SU-DHL-6 (cell line): ENCODE measurements around the gene CCNQ.

ENCODE experiments used
- H2AFZ ChIP-seq: fragments of 200-600 bp; sonication (generic); 2 replicates; pipeline ENCODE4 v1.6.1; 2014; ENCODE audit warnings: low read depth, mild to moderate bottlenecking, moderate library complexity, mixed read lengths, antibody characterized with exemption, low read length; ENCODE audit not compliant: severe bottlenecking
- H3F3A ChIP-seq: fragments of 200-600 bp; shearing (Covaris generic); 2 replicates; pipeline ENCODE4 v1.6.0; 2016; ENCODE audit warnings: antibody characterized with exemption, mild to moderate bottlenecking; ENCODE audit not compliant: insufficient read depth
- H3K27ac ChIP-seq: fragments of 200-600 bp; sonication (generic); 2 replicates; pipeline ENCODE4 v1.5.1; 2016; ENCODE audit warnings: low read depth, mild to moderate bottlenecking, low read length, moderate library complexity, mixed read lengths
- H3K27me3 ChIP-seq: fragments of 200-600 bp; sonication (generic), shearing (Covaris generic); 2 replicates; pipeline ENCODE4 v1.6.0; 2014; ENCODE audit warnings: mild to moderate bottlenecking, low read length
- H3K36me3 ChIP-seq: fragments of 200-600 bp; sonication (generic); 2 replicates; pipeline ENCODE4 v1.6.1; 2014; ENCODE audit warnings: mild to moderate bottlenecking, low read length, mixed read lengths
- H3K4me2 ChIP-seq: fragments of 300-600, 200-600 bp; shearing (Covaris generic), sonication (generic); 2 replicates; pipeline ENCODE4 v1.6.0; 2014; ENCODE audit warnings: low read length, low read depth, mild to moderate bottlenecking; ENCODE audit not compliant: poor library complexity, severe bottlenecking
- H3K4me3 ChIP-seq: fragments of 200-600 bp; sonication (generic); 2 replicates; pipeline ENCODE4 v1.5.1; 2014; ENCODE audit warnings: antibody characterized with exemption, low read length, mild to moderate bottlenecking, mixed read lengths; ENCODE audit not compliant: insufficient read depth, poor library complexity, severe bottlenecking
- H3K79me2 ChIP-seq: fragments of 200-600 bp; sonication (generic); 2 replicates; pipeline ENCODE4 v1.6.1; 2014; ENCODE audit warnings: mild to moderate bottlenecking, low read length, moderate library complexity; ENCODE audit not compliant: insufficient read depth
- H3K9ac ChIP-seq: fragments of 200-600 bp; sonication (generic); 2 replicates; pipeline ENCODE4 v1.7.0; 2014; ENCODE audit warnings: mild to moderate bottlenecking, low read length
- H3K9me2 ChIP-seq: fragments of 200-600 bp; sonication (generic); replicated peaks from 2 replicates; pipeline ENCODE4 v1.6.1; 2014; ENCODE audit warnings: low read length; ENCODE audit not compliant: insufficient read depth
- H3K9me3 ChIP-seq: fragments of 200-600 bp; sonication (generic); 2 replicates; pipeline ENCODE4 v1.6.1; 2014; ENCODE audit warnings: low read length, mixed read lengths; ENCODE audit not compliant: insufficient read depth
- H4K20me1 ChIP-seq: fragments of 200-600 bp; sonication (generic); 2 replicates; pipeline ENCODE4 v1.6.1; 2014; ENCODE audit warnings: low read depth, mild to moderate bottlenecking, antibody characterized with exemption, low read length, moderate library complexity, mixed read lengths
- CTCF ChIP-seq: fragments of 200-600 bp; sonication (generic); IDR thresholded peaks from one replicate; pipeline ENCODE4 v1.5.1; 2017; ENCODE audit warnings: antibody characterized with exemption, mild to moderate bottlenecking, low read length, moderate library complexity; ENCODE audit not compliant: insufficient read depth, poor library complexity, severe bottlenecking
- EZH2phosphoT487 ChIP-seq: fragments of 200-600 bp; sonication (generic), shearing (Covaris generic); conservative IDR thresholded peaks from 2 replicates; pipeline ENCODE4 v1.6.1; 2018; ENCODE audit warnings: mild to moderate bottlenecking, antibody characterized with exemption, low read length, moderate library complexity, mixed read lengths

The CCNQ gene

GRCh38 chrX:153637121-153638040 is 38.4 kb upstream of the CCNQ start:
- H3K9me2 ChIP-seq = no peaks in the 10 kb centered on the region
- no peak overlapping the region for H2AFZ ChIP-seq
- no peaks in the 10 kb centered on the region for H3K27me3 ChIP-seq
- no peak overlapping the region for H3K4me2 ChIP-seq
- no peak overlapping the region for H3K4me3 ChIP-seq
- no peaks in the 10 kb centered on the region for H4K20me1 ChIP-seq
- H3K36me3 ChIP-seq = no peaks in the 10 kb centered on the region
- H3K79me2 ChIP-seq = no peaks in the 10 kb centered on the region
- TF ChIP-seq CTCF (no peak), EZH2phosphoT487 (no peak)
- H3K9ac ChIP-seq = no peak overlapping the region
- no peak overlapping the region for H3K27ac ChIP-seq
- H3F3A ChIP-seq = no peaks in the 10 kb centered on the region
- H3K9me3 ChIP-seq = no peaks in the 10 kb centered on the region

- H3K36me3 ChIP-seq = no peaks in the 10 kb centered on the region
- no peak overlapping the region for H3K4me2 ChIP-seq
- no peak overlapping the region for H3K9ac ChIP-seq
- H3K27ac ChIP-seq = no peak overlapping the region
- H3K9me3 ChIP-seq = no peaks in the 10 kb centered on the region
- H3K79me2 ChIP-seq = no peaks in the 10 kb centered on the region
- no peak for TF ChIP-seq EZH2phosphoT487
- no peak for TF ChIP-seq CTCF
- no peak overlapping the region for H3K4me3 ChIP-seq
- H3K9me2 ChIP-seq = no peaks in the 10 kb centered on the region
- no peaks in the 10 kb centered on the region for H3F3A ChIP-seq
- no peak overlapping the region for H2AFZ ChIP-seq
- no peaks in the 10 kb centered on the region for H4K20me1 ChIP-seq
- no peaks in the 10 kb centered on the region for H3K27me3 ChIP-seq
Observed at GRCh38 chrX:153636716-153637115, 37.8 kb upstream of the CCNQ start.

- Histone ChIP-seq H3K4me2 (no peak overlapping the region), H3K9ac (no peak overlapping the region), H3K36me3 (no peaks in the 10 kb centered on the region), H3F3A (no peaks in the 10 kb centered on the region), H3K27me3 (no peaks in the 10 kb centered on the region), H2AFZ (no peak overlapping the region), H3K4me3 (no peak overlapping the region), H3K27ac (no peak overlapping the region), H4K20me1 (no peaks in the 10 kb centered on the region), H3K79me2 (no peaks in the 10 kb centered on the region), H3K9me3 (no peaks in the 10 kb centered on the region), H3K9me2 (no peaks in the 10 kb centered on the region)
- TF ChIP-seq CTCF (peak; percentile 42), EZH2phosphoT487 (no peak)
Observed at GRCh38 chrX:153635788-153636668, 37.1 kb upstream of the CCNQ start.
